ENCODE results near the gene TBX2. TPM values are rescaled to one million over a fixed set of nuclear protein-coding genes. Genes with fewer than 3 reads are reported as not detected.

TBX2 gene
- total and polyA plus RNA-seq, 10 of the 15 experiments (the other 5 are each of a cell fraction or from before 2014, with no cell fraction given): 0.13 TPM; not detected in 9

DNA sequence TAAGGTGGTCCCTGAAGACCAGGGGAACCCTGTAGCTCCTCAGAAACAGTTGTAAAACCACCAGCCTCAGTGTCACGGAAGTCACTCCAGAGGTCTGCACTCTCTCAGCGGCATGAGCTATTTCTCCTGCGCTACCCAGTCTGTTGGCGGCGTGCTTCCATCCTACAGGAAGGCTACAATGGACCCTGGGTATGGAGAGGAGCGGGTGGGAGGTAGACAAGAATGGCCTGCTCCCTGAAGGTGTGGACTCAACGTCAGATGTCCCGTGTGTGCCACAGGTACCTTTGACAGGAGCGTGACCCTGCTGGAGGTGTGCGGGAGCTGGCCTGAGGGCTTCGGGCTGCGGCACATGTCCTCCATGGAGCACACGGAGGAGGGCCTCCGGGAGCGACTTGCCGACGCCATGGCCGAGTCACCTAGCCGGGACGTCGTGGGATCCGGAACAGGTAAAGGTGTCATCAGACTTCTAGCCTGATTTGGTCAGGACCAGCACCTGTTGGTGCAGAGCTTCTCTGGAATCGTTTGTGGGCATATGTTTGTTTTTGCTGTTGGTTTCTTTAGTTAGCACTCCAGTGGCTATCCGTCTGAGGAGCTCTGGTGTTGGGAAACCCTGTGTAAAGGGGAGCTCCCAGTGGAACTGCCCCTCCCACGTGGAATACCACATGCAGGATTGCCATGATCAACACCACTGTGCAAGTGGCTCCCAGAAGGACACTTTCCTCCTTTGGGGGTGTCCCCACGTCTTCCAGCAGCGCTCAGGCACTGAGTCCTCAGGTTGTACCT is 31.4 kb upstream of the TBX2 start:
- Histone ChIP-seq H4K20me1 (ENCODE audit: control insufficient read depth, insufficient read depth) (no peaks in the 10 kb centered on the region), H3K4me2 (ENCODE audit: control insufficient read depth, insufficient read depth) (no peak overlapping the region), H3K9me3 (replicated peaks; ENCODE audit: control insufficient read depth, insufficient read depth, low read length) (no peaks in the 10 kb centered on the region), H3K4me3 (no peak overlapping the region), H3K27ac (ENCODE audit: control insufficient read depth, insufficient read depth) (no peak overlapping the region), H3K9ac (ENCODE audit: control insufficient read depth, insufficient read depth, low read length) (no peak overlapping the region), H3K36me3 (ENCODE audit: control insufficient read depth in 2 of 2, insufficient read depth in 2 of 2, low read length in 1 of 2) (no peaks in the 10 kb centered on the region), H3K4me1 (ENCODE audit: control insufficient read depth, insufficient read depth, low read length) (no peaks in the 10 kb centered on the region), H2AFZ (ENCODE audit: control insufficient read depth, low read depth, low read length) (no peak overlapping the region), H3K79me2 (ENCODE audit: control insufficient read depth, insufficient read depth, low read length) (no peaks in the 10 kb centered on the region), H3K27me3 (replicated peaks in 1 of 2; ENCODE audit: control insufficient read depth in 2 of 2, insufficient read depth in 2 of 2, low read length in 1 of 2) (no peaks in the 10 kb centered on the region)
- in situ Hi-C loops (cut with MboI) (no loop called here), intact Hi-C loops (cut with micrococcal nuclease; ENCODE audit: unreplicated experiment) (loop anchor here (10.0 kb wide), 1 partner anchor 643 kb away; no protein-coding TSS in a partner anchor)
- TF ChIP-seq IKZF2 (IDR thresholded peaks at IDR 0.05) (no peak), ETV6 (conservative IDR thresholded peaks at IDR 0.05 in 1 of 2, IDR thresholded peaks at IDR 0.05 in 1 of 2; ENCODE audit: borderline replicate concordance in 1 of 2, low read depth in 1 of 2) (0 out of 4 replicates have a peak, but pooled peaks of 1 of the 2 experiments have one; percentile 26)
- ChIA-PET POLR2A (no interaction called here), RAD21 (ENCODE audit: unreplicated experiment) (no interaction called here), SMC1A (ENCODE audit: uncharacterized antibody, unreplicated experiment) (no interaction called here), CTCF (interaction anchor here (0.5 to 1.2 kb wide), 2 partner anchors 65 to 297 kb away, joined by 3 read pairs; no protein-coding TSS in a partner anchor)
- ATAC-seq (no peak), FAIRE-seq (no peak), DNase-seq (ENCODE audit: low read depth, low spot score) (no peak)
- BruUV-seq (replicated peaks): no TSS peak
- 36% methylated on average over 27 of the region's 27 CpGs for WGBS (ENCODE audit: insufficient coverage, insufficient replicate concordance, low lambda C conversion rate, missing lambda C conversion rate)

GRCh38 chr17:61368832-61369450 is 30.7 kb upstream of the TBX2 start:
- intact Hi-C loops (cut with micrococcal nuclease; ENCODE audit: unreplicated experiment) (loop anchor here (10.0 kb wide), 1 partner anchor 644 kb away; no protein-coding TSS in a partner anchor), in situ Hi-C loops (cut with MboI) (no loop called here)
- H3K4me3 ChIP-seq: no peak overlapping the region
- TF ChIP-seq STAT1 (conservative IDR thresholded peaks at IDR 0.05) (no peak), SREBF2 (IDR thresholded peaks at IDR 0.05; ENCODE audit: low read length) (no peak), SMARCA5 (IDR thresholded peaks at IDR 0.05) (no peak), CHD1 (IDR thresholded peaks at IDR 0.05; ENCODE audit: low read depth, low read length) (no peak), DPF2 (IDR thresholded peaks at IDR 0.05) (no peak), ZNF207 (IDR thresholded peaks at IDR 0.05; ENCODE audit: borderline replicate concordance) (no peak), EP300 (IDR thresholded peaks at IDR 0.05; ENCODE audit: borderline replicate concordance in 1 of 2, control insufficient read depth in 1 of 2, low read depth in 2 of 2, low read length in 2 of 2) (no peak), SUZ12 (IDR thresholded peaks at IDR 0.05; ENCODE audit: unreplicated experiment) (no peak), RB1 (IDR thresholded peaks at IDR 0.05; ENCODE audit: borderline replicate concordance) (no peak), RBBP5 (conservative IDR thresholded peaks at IDR 0.05) (no peak), MTA3 (IDR thresholded peaks at IDR 0.05; ENCODE audit: borderline replicate concordance, low read length) (no peak), SIX5 (IDR thresholded peaks at IDR 0.05; ENCODE audit: low read depth, low read length, severe bottlenecking) (no peak), SKIL (IDR thresholded peaks at IDR 0.05; ENCODE audit: low read depth, poor library complexity, severe bottlenecking) (no peak)
- H3K4me1 ChIP-seq (ENCODE audit: control insufficient read depth, insufficient read depth, low read length): no peaks in the 10 kb centered on the region
- ChIA-PET CTCF (interaction anchor here (1.2 kb wide), 1 partner anchor 298 kb away, joined by 3 read pairs; no protein-coding TSS in a partner anchor), RAD21 (ENCODE audit: unreplicated experiment) (no interaction called here), POLR2A (no interaction called here), SMC1A (ENCODE audit: uncharacterized antibody, unreplicated experiment) (no interaction called here)
- no peaks in the 10 kb centered on the region for H3K9me3 ChIP-seq (replicated peaks; ENCODE audit: control insufficient read depth, insufficient read depth, low read length)
- ATAC-seq (no peak), DNase-seq (ENCODE audit: low read depth, low spot score) (no peak), FAIRE-seq (no peak)
- no peaks in the 10 kb centered on the region for H4K20me1 ChIP-seq (ENCODE audit: control insufficient read depth, insufficient read depth)
- no peaks in the 10 kb centered on the region for H3K79me2 ChIP-seq (ENCODE audit: control insufficient read depth, insufficient read depth, low read length)
- 58% methylated on average over 7 of the region's 7 CpGs for WGBS (ENCODE audit: insufficient coverage, insufficient replicate concordance, low lambda C conversion rate, missing lambda C conversion rate)
- H2AFZ ChIP-seq (ENCODE audit: control insufficient read depth, low read depth, low read length): no peak overlapping the region
- H3K27me3 ChIP-seq (replicated peaks in 1 of 2; ENCODE audit: control insufficient read depth in 2 of 2, insufficient read depth in 2 of 2, low read length in 1 of 2): no peaks in the 10 kb centered on the region
- no peak overlapping the region for H3K9ac ChIP-seq (ENCODE audit: control insufficient read depth, insufficient read depth, low read length)
- no peaks in the 10 kb centered on the region for H3K36me3 ChIP-seq (ENCODE audit: control insufficient read depth in 2 of 2, insufficient read depth in 2 of 2, low read length in 1 of 2)
- no peak overlapping the region for H3K27ac ChIP-seq (ENCODE audit: control insufficient read depth, insufficient read depth)
- H3K4me2 ChIP-seq (ENCODE audit: control insufficient read depth, insufficient read depth): no peak overlapping the region
- no TSS peak for BruUV-seq (replicated peaks)
